Inflammatory macrophage (primary cell): Measurements from ENCODE around the gene ATP6V1G3.
"Not testable (repeated sequence)": the region's sequence is repeated elsewhere in the genome, so short reads cannot be mapped to it uniquely, and the experiment has no call there.

ENCODE experiments used
- DNase-seq, 2 donors: peaks; one replicate each; pipeline ENCODE4 v3.0.0-alpha.2; 2020 to 2022

The ATP6V1G3 gene

GRCh38 chr1:198541737-198542136 is 1.3 kb upstream of the ATP6V1G3 start:
- no peak for DNase-seq

GRCh38 chr1:198538579-198539364 is 1.7 kb downstream of the ATP6V1G3 start:
- DNase-seq: no peak

- DNase-seq: no peak
Observed at GRCh38 chr1:198535631-198536030, 4.8 kb downstream of the ATP6V1G3 start.

- peak in 1 of 2 donors; percentile 30 for DNase-seq
Observed at GRCh38 chr1:198534548-198535418, 5.7 kb downstream of the ATP6V1G3 start.

- DNase-seq: no peak
Observed at GRCh38 chr1:198531891-198532290, 8.6 kb downstream of the ATP6V1G3 start.

- DNase-seq: no peak
Observed at GRCh38 chr1:198530953-198531352, 9.5 kb downstream of the ATP6V1G3 start.

DNA sequence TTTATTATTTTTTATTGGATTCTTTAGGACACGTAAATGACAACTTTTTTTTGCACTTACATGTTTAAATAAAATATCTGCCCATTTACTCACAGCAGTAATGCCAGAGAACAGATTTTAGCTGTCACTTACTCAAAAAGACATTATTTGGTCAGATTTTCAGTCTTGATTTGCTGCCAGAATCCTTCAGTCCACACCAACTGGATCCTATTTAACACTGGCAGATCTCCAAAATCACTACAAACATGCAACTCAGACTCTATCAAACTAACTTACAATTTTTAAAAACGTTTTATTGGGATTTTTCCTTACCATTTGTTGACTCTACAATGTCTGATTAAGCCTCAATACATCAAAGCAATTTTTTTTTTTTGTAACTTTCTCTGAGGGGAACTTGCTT is 11.1 kb downstream of the ATP6V1G3 start:
- DNase-seq: no peak

DNA sequence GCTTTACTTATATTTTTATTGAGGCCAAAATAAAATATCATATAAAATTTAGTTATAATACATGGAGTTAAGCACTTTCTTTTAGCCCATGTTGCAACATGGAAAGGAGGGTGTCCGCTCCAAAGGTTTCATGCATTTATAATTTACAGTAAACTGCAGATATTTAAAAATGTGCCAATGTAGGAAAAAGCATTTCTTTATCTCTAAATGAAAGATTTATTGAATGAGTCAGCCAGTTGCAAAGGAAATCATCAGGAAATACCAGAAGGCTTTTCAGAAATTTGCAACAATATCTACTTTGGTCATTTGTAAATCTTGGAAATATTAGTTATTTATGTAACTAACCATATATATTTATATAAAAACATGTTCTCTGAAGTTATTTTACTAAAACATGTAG is 12.1 kb downstream of the ATP6V1G3 start:
- no peak for DNase-seq

- DNase-seq: no peak
Observed at GRCh38 chr1:198524556-198524955, 15.9 kb downstream of the ATP6V1G3 start.

- DNase-seq: not testable (repeated sequence)
Observed at GRCh38 chr1:198524127-198524526, 16.4 kb downstream of the ATP6V1G3 start.

- no peak for DNase-seq
Observed at GRCh38 chr1:198523182-198523950, 17.1 kb downstream of the ATP6V1G3 start.

DNA sequence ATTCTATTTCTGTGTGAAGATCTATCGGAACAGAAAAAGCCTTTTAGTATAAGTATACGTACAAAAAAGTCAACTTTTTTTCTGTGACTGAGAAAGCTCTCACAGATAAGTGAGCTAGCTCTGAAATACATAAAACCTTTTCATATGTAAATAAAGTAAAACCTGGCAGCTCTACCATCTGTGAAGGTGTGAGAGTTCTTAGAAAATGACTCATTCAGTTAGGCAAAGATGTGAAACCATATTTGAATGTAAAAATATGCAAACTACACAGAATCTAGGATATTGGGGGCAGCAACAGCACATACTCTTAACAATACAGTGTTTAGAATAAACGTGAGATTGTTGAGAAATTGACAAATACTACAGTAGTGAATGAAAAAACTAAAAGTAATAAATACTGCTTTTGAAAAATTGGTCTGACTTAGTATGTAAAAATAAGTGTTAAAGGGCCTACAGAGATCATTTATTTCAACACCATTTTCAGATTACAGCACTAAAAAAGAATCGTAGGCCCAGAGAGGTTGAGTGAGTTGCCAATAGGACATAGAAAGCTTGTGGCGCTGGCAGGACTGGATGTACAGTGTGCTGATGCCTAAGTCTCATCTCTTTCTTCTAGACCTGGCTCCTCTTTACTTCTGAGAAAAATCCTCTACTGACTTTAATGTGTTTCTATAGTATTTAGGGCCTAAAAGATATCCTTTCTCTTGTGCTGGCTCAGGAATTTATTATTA is 19.8 kb downstream of the ATP6V1G3 start:
- DNase-seq: no peak

DNA sequence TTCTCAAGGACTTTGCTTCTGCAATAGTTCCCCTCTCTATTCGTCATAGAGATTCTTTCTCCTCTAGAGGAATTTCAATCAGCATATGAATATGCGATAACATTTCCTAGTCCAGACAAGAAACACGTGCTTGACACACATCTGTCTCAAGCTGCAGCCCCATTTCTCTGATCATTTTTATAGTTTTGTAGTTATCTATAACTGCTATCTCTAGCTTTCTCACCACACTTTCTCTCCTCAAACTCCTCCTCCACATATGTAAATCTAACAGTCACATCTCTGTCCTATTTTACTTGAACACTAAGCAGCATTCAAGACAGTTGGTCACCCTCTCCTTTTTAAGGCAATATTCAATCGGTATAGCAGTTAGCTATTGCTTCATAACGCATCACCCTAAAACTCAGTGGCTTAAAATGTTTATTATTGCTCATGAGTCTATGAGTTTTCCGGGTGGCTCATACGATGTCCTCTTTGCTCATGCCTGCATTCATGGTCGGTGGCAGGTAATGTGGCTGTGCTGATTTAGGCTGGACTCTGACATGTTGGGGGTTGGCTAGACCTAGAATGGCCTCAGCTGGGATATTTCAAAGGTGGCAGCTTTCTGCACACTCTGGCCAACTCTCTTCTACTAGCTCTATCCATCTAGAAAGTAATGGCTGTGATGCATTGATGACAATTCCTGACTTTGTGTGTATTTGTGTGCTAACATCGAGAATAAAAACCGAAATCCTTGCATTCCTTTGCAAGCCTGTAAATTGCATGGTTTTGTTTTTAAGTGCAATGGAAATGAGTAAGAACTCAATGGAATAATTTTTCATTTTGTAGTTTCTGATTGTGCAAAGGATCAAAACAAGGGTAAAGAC is 20.6 kb downstream of the ATP6V1G3 start:
- no peak for DNase-seq

GRCh38 chr1:198517623-198518199 is 22.8 kb downstream of the ATP6V1G3 start:
- DNase-seq: no peak

- peak; percentile 58 to 82 for DNase-seq
Observed at GRCh38 chr1:198500096-198500495, 40.4 kb downstream of the ATP6V1G3 start.

- DNase-seq: no peak
Observed at GRCh38 chr1:198499588-198499987, 40.9 kb downstream of the ATP6V1G3 start.

DNA sequence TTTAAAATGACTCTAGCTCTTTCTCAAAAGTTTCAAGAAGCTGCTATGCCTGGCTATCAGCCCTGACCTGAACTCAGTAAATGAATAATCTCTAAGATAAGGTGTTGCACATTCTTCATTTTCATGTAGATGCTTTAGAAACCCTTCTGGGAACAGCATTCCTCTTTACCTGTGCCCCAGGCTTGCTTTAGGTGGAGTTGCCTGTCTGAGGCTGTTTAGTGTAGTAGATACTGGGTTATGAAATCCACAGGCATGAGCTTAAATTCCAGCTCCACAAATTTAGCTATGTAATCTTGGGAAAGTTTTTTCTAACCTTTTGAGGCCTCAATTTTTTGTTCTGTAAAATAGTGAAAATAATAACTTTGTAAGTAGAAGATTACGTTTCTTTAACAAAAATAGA is 41.6 kb downstream of the ATP6V1G3 start:
- no peak for DNase-seq

GRCh38 chr1:198498103-198498385 is 42.4 kb downstream of the ATP6V1G3 start:
- no peak for DNase-seq

- DNase-seq: peak; percentile 83
Observed at GRCh38 chr1:198497326-198498102, 43.0 kb downstream of the ATP6V1G3 start.
